Left renal cortex interstitium (tissue), 4 donors: ENCODE results near the gene CD46. TPM values are rescaled to one million over a fixed set of nuclear protein-coding genes. Genes with fewer than 3 reads are reported as not detected.

Source experiments
- DNase-seq, 4 donors: peaks; one replicate each; pipeline ENCODE4 v3.0.0-alpha.2; 2013; ENCODE audit warnings: low read depth in 4 of 4, low spot score in 2 of 4, missing footprints in 1 of 4
- polyA plus RNA-seq, 4 donors: library from polyadenylated mRNA; unstranded; fragments of 120-200 nt; gene quantifications; one replicate each; pipeline ENCODE4 v1.2.1, GENCODE V29; 2013; ENCODE audit not compliant: insufficient read length in 4 of 4

The CD46 gene
- polyA plus RNA-seq, 4 donors, result 285 to 383 (median 318) TPM

GRCh38 chr1:207841901-207842300 lies 90.0 kb downstream of the CD46 start:
- no peak for DNase-seq

GRCh38 chr1:207842506-207842905 lies 90.7 kb downstream of the CD46 start:
- DNase-seq, result no peak

GRCh38 chr1:207844371-207844770 lies 92.5 kb downstream of the CD46 start:
- DNase-seq, result no peak

Other genes with a start within 250 kb of the CD46 start
- 1 to 10 TPM in 2 of 4 donors, under 1 TPM in 2; 0.32 to 1.5 (median 1.1) TPM for gene CR1L, start 106.9 kb upstream of the CD46 start, polyA plus RNA-seq
- gene CD34, start 159.1 kb downstream of the CD46 start, polyA plus RNA-seq, result 100 to 1,000 TPM in 2 of 4 donors, 10 to 100 TPM in 2; 79.5 to 116 (median 99.1) TPM